HepG2 (cell line): ENCODE measurements around the gene PPP1R12C. TPM values are rescaled to one million over a fixed set of nuclear protein-coding genes. Genes with fewer than 3 reads are reported as not detected.

Source experiments
- BRCA1 ChIP-seq: sonication (generic); formaldehyde crosslinking; IDR thresholded peaks from 2 replicates; pipeline ENCODE4 v1.4.0; 2020; ENCODE audit warnings: missing genetic modification reagents
- CEBPG ChIP-seq: IDR thresholded peaks from 2 replicates; pipeline ENCODE4 v1.6.1; 2016
- CREM ChIP-seq, 2 experiments: sonication (generic) in 1 of 2; formaldehyde crosslinking in 1 of 2; IDR thresholded peaks; 2 replicates each; pipeline versions ENCODE4 v1.4.0 to v1.6.1; 2016 to 2020; ENCODE audit warnings: antibody characterized with exemption in 1 of 2, mild to moderate bottlenecking in 1 of 2, missing genetic modification reagents in 1 of 2
- FOXC1 ChIP-seq: sonication (generic); formaldehyde crosslinking; IDR thresholded peaks from 2 replicates; pipeline ENCODE4 v1.8.0; 2022; ENCODE audit warnings: mild to moderate bottlenecking, missing genetic modification reagents, borderline replicate concordance
- FOXJ3 ChIP-seq: sonication (generic); formaldehyde crosslinking; IDR thresholded peaks from 2 replicates; pipeline ENCODE4 v1.4.0; 2020; ENCODE audit warnings: missing genetic modification reagents, mild to moderate bottlenecking, borderline replicate concordance
- GATAD2A ChIP-seq: IDR thresholded peaks from 2 replicates; pipeline ENCODE4 v1.6.1; 2016
- HNRNPUL1 ChIP-seq: fragments of 200-400 bp; formaldehyde crosslinking; IDR thresholded peaks from 2 replicates; pipeline ENCODE4 v1.6.1; 2017; ENCODE audit warnings: low read depth, mild to moderate bottlenecking, low read length, moderate library complexity
- IKZF1 ChIP-seq: fragments of 450-650 bp; IDR thresholded peaks from 2 replicates; pipeline ENCODE4 v1.7.1; 2016
- KMT2A ChIP-seq: sonication (generic); formaldehyde crosslinking; IDR thresholded peaks from 2 replicates; pipeline ENCODE4 v1.4.0; 2020; ENCODE audit warnings: missing genetic modification reagents
- LRRFIP1 ChIP-seq: sonication (generic); formaldehyde crosslinking; conservative IDR thresholded peaks from 2 replicates; pipeline ENCODE4 v1.4.0; 2020; ENCODE audit warnings: missing genetic modification reagents
- MIXL1 ChIP-seq: IDR thresholded peaks from 2 replicates; pipeline ENCODE4 v1.6.1; 2016
- NCOA1 ChIP-seq: sonication (generic); formaldehyde crosslinking; IDR thresholded peaks from 2 replicates; pipeline ENCODE4 v1.9.0; 2021; ENCODE audit warnings: missing genetic modification reagents
- PHF21A ChIP-seq: sonication (generic); formaldehyde crosslinking; IDR thresholded peaks from 2 replicates; pipeline ENCODE4 v1.5.0; 2020; ENCODE audit warnings: mild to moderate bottlenecking, missing genetic modification reagents
- RARG ChIP-seq: sonication (generic); formaldehyde crosslinking; IDR thresholded peaks from 2 replicates; pipeline ENCODE4 v1.4.0; 2020; ENCODE audit warnings: low read depth, mild to moderate bottlenecking, missing genetic modification reagents
- SNAPC2 ChIP-seq: sonication (generic); formaldehyde crosslinking; IDR thresholded peaks from 2 replicates; pipeline ENCODE4 v1.8.1; 2022; ENCODE audit warnings: mild to moderate bottlenecking, missing genetic modification reagents
- TAF15 ChIP-seq: fragments of 200-400 bp; formaldehyde crosslinking; IDR thresholded peaks from one replicate; pipeline ENCODE4 v1.6.1; 2018; ENCODE audit warnings: mild to moderate bottlenecking, low read depth, low read length; ENCODE audit not compliant: poor library complexity, severe bottlenecking
- ZBTB42 ChIP-seq: sonication (generic); formaldehyde crosslinking; IDR thresholded peaks from 2 replicates; pipeline ENCODE4 v1.5.0; 2020; ENCODE audit warnings: mild to moderate bottlenecking, missing genetic modification reagents
- ZNF335 ChIP-seq: sonication (generic); formaldehyde crosslinking; IDR thresholded peaks from 2 replicates; pipeline ENCODE4 v1.4.0; 2020; ENCODE audit warnings: missing genetic modification reagents
- ZNF580 ChIP-seq: IDR thresholded peaks from 2 replicates; pipeline ENCODE4 v1.6.1; 2016; ENCODE audit warnings: low read depth, borderline replicate concordance
- ZNF589 ChIP-seq: sonication (generic); formaldehyde crosslinking; conservative IDR thresholded peaks from 2 replicates; pipeline ENCODE4 v1.8.0; 2022; ENCODE audit warnings: mild to moderate bottlenecking, moderate library complexity, missing genetic modification reagents
- polyA plus RNA-seq, 8 experiments: library from polyadenylated mRNA; depleted of rRNA in 3 of 8; stranded (reverse) in 7 of 8; unstranded in 1 of 8; fragments of >200 nt; fragmentation: Illumina TruSeq in 4 of 8; extraction: Trizol in 4 of 8; gene quantifications; 2 replicates each; pipeline versions ENCODE4 v1.2.1 to v1.2.3, GENCODE V29; 2011 to 2016; ENCODE audit warnings: low read depth in 4 of 8, missing spikeins in 1 of 8, mixed read lengths in 1 of 8; ENCODE audit not compliant: insufficient read depth in 1 of 8
- total RNA-seq, 5 experiments: library from RNA; depleted of rRNA; stranded (reverse); fragments of >200 nt; fragmentation: Illumina TruSeq; extraction: Trizol; gene quantifications; 2 replicates each; pipeline ENCODE4 v1.2.3, GENCODE V29; 2016; ENCODE audit warnings: low read depth in 1 of 5
- TF ChIP-seq, protein P1 (sequence below): sonication (generic); formaldehyde crosslinking; IDR thresholded peaks from 2 replicates; pipeline ENCODE4 v1.5.1; 2020; ENCODE audit warnings: missing genetic modification reagents, mild to moderate bottlenecking, borderline replicate concordance
- TF ChIP-seq, protein P2 (sequence below): IDR thresholded peaks from 2 replicates; pipeline ENCODE4 v1.6.1; 2016; ENCODE audit warnings: control low read depth
- TF ChIP-seq, protein P3 (sequence below): sonication (generic); formaldehyde crosslinking; IDR thresholded peaks from 2 replicates; pipeline ENCODE4 v1.4.0; 2020; ENCODE audit warnings: missing genetic modification reagents

Gene PPP1R12C
- total and polyA plus RNA-seq, 2 of the 13 experiments (the other 11 are each of a cell fraction or from before 2014, with no cell fraction given) = 29.7 to 30.3 TPM

DNA sequence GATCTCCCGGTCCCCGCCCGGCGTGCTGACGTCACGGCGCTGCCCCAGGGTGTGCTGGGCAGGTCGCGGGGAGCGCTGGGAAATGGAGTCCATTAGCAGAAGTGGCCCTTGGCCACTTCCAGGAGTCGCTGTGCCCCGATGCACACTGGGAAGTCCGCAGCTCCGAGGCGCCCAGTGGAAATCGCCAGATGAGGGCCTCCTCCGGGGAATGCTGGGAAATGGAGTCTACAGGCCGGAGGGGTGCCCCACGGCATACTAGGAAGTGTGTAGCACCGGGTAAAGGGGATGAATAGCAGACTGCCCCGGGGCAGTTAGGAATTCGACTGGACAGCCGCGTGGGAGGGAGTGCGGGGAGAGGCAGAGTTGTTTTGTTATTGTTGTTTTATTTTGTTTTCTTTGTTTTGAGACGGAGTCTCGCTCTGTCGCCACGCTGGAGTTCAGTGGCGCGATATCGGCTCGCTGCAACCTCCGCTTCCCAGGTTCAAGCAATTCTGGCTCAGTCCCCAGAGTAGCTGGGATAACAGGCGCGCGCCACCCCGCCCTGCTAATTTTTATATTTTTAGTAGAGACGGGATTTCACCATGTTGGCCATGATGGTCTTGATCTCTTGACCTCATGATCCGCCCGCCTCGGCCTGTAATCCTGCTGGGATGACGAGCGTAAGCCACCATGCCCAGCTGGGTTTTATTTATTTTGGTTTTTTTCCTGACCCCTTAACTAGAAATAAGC, 390 bp upstream of the PPP1R12C start (continued):
- TF ChIP-seq ZNF580 (CRISPR knock-in tag) (no peak), FOXJ3 (CRISPR knock-in tag) (no peak), ZNF589 (no peak), SNAPC2 (CRISPR knock-in tag) (no peak), IKZF1 (no peak), ZNF335 (CRISPR knock-in tag) (peak; percentile 91), NCOA1 (CRISPR knock-in tag) (no peak), CEBPG (CRISPR knock-in tag) (peak; percentile 22; the same call in 1 of the 2 replicates), LRRFIP1 (CRISPR knock-in tag) (no peak), KMT2A (0 out of 2 replicates have a peak, but pooled peaks have one; percentile 35), HNRNPUL1 (no peak), FOXC1 (no peak), ZBTB42 (CRISPR knock-in tag) (0 out of 2 replicates have a peak, but pooled peaks have one; percentile 41), BRCA1 (CRISPR knock-in tag) (no peak), GATAD2A (CRISPR knock-in tag) (no peak; the same call in 1 of the 2 replicates), MIXL1 (CRISPR knock-in tag) (peak; percentile 54; the same call in 1 of the 2 replicates), TAF15 (no peak), RARG (CRISPR knock-in tag) (no peak), PHF21A (CRISPR knock-in tag) (peak; percentile 65), CREM (IDR thresholded peaks at IDR 0.05) (peak; percentile 97), CREM (CRISPR knock-in tag; IDR thresholded peaks at IDR 0.05) (peak; percentile 53; the same call in 1 of the 2 replicates)
- TF ChIP-seq, protein P1, sequence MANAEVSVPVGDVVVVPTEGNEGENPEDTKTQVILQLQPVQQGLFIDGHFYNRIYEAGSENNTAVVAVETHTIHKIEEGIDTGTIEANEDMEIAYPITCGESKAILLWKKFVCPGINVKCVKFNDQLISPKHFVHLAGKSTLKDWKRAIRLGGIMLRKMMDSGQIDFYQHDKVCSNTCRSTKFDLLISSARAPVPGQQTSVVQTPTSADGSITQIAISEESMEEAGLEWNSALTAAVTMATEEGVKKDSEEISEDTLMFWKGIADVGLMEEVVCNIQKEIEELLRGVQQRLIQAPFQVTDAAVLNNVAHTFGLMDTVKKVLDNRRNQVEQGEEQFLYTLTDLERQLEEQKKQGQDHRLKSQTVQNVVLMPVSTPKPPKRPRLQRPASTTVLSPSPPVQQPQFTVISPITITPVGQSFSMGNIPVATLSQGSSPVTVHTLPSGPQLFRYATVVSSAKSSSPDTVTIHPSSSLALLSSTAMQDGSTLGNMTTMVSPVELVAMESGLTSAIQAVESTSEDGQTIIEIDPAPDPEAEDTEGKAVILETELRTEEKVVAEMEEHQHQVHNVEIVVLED (CRISPR knock-in tag) = peak; percentile 98
- TF ChIP-seq, protein P2, sequence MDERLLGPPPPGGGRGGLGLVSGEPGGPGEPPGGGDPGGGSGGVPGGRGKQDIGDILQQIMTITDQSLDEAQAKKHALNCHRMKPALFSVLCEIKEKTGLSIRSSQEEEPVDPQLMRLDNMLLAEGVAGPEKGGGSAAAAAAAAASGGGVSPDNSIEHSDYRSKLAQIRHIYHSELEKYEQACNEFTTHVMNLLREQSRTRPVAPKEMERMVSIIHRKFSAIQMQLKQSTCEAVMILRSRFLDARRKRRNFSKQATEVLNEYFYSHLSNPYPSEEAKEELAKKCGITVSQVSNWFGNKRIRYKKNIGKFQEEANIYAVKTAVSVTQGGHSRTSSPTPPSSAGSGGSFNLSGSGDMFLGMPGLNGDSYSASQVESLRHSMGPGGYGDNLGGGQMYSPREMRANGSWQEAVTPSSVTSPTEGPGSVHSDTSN (CRISPR knock-in tag) = no peak
- TF ChIP-seq, protein P3, sequence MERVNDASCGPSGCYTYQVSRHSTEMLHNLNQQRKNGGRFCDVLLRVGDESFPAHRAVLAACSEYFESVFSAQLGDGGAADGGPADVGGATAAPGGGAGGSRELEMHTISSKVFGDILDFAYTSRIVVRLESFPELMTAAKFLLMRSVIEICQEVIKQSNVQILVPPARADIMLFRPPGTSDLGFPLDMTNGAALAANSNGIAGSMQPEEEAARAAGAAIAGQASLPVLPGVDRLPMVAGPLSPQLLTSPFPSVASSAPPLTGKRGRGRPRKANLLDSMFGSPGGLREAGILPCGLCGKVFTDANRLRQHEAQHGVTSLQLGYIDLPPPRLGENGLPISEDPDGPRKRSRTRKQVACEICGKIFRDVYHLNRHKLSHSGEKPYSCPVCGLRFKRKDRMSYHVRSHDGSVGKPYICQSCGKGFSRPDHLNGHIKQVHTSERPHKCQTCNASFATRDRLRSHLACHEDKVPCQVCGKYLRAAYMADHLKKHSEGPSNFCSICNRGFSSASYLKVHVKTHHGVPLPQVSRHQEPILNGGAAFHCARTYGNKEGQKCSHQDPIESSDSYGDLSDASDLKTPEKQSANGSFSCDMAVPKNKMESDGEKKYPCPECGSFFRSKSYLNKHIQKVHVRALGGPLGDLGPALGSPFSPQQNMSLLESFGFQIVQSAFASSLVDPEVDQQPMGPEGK = peak; percentile 99
